NCI-H1436 (cell line): ENCODE data around the gene DRD2.

ENCODE experiments used
- DNase-seq: peaks from one replicate; lab custom pipeline; 2025; lab: John Stamatoyannopoulos, UW

DRD2 gene

DNA sequence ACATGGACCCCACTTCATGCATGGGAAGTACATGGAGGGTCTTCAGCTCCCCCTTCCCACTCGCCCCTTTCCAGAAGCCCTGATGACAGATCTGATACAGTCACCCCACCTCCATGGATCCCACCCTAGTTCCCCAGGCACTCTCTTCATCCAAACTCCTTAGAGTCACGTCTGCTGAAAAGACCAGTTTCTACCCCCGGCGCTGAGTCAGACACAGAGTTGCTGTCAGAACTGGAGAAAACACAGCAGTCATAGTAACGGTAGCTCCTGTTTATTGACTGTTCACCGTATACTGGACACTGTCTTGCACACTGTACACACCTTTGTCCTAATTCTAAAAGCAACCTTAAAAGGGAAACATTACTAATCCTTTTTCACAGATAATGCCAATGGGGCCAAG lies 29.1 kb downstream of the DRD2 start:
- DNase-seq: no peak

DNA sequence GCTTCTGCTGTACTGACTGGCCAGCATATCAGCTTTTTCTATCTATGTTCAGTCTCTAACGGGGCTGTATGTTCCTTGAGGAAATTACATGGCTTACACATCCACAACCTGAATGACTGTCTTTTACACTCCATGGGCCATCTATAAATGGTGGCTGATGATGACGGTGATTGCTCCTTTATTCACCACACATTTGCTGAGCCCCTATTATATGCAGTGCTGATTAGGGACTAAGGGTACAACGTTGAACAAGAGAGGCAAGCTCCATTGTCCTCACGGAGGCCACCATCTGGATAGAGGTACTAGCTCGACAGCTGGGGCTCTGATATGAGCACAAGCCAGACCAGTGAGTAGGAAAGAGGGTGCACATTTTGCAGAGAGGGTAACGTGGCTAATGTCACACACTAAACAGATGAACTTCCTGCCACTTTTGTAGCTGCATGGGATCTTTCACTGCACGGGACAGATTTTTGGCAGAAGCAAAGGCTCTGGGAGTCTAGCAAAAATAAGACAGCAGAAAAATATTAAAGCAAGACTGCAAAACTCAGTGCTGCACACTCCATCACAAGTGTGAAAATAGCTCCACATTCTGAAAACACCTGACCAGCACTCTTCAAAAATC lies 30.6 kb downstream of the DRD2 start:
- no peak for DNase-seq

DNA sequence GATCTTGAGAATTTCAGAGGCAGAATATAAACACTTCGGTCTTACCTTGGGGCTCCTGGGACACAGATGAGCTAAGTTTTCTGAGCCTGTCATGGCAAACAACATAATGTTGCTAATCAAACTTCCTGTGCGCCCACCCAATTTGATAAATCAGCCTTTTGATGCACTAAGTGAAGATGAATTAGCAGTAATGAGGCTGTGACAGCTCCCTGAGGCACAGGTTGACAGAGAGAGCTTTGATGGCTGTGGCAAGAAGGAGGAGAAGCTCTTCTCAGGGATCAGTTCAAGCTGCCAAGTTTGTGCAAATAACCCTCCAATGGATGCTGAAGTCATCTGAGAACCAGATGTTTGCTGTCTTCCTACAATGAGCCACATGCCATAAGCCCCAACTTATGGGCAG lies 34.4 kb downstream of the DRD2 start:
- DNase-seq: no peak

DNA sequence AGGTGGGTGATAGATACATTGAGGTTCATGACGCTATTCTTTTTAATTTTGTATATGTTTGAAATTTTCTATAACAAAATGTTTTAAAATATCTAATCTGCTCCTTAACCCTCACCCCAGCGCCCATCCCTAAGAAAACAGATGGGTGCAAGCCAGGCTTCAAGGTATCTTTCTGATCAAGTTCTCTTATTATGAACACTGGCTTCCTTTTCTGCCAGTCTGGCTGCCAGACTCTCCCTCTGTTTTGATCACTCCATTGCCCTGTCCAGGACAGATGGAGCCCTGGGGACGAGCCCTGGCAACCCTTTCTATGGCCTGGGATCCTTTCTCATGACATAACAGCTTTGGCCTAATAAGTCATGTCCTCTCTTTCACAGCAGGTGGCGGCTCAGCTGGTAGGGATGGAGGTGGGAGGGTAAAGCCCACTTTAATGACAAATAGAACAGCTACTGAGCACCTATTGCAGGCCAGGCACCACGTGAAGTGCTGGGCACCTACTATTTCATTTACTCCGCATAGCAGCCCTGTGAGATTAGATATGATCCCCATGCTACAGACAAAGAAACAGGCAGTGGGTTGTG lies 38.4 kb downstream of the DRD2 start:
- no peak for DNase-seq

DNA sequence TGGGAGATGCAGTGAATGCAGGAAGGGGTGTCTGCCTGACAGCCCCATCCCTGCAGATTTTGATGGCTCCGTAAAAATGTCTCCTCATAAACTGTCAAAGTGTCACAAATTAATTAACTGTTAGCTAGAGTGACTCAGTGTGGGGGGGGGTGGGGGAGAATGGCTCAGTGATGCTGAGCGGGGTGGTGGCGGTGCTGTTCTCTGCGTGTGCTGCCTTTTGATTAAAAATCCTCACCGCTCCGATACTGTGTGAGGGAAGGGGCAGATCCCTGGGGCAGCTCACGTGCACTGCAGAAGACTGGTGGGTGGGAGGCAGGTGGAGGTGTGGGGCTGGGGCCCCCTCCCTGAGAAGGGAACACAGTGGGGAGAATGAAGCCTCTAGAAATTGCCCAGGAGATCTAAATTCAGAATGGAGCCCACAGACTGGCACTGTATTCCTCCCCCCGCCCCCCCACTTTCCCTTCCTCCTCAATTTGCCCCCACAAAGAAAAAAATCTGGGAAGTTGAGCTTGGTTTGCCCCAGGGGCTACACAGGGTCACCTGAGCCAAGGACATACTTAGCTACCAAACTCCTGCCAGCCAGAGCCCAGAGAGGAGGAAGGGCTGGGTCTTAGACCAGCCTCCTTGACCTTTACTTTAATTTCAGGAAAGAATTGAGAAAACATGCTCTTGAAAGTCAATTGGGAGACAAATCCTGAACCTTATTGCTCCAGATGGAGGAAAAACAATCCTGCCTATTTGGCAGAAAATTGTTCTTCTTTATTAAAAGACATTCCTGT lies 39.8 kb downstream of the DRD2 start:
- no peak for DNase-seq

DNA sequence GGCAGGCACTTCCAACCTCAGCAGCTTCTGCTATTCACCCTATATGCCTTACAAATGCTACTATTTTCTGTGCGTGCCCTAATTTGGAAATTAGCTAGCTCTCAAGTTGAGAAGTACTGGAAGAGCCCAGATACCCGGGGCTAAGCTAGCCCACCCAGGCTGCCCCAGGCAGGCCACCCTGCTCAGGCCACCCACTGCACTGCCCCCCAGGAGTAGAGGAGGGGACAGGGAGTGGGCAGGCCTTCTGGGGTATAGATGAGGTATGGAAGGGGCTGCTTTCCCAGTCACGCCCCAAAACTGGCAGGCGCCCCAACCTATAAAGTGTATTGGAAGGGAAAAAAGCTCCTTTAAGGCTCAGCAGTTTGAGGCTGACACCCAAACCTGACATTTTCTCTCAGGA lies 43.5 kb downstream of the DRD2 start:
- DNase-seq: no peak

DNA sequence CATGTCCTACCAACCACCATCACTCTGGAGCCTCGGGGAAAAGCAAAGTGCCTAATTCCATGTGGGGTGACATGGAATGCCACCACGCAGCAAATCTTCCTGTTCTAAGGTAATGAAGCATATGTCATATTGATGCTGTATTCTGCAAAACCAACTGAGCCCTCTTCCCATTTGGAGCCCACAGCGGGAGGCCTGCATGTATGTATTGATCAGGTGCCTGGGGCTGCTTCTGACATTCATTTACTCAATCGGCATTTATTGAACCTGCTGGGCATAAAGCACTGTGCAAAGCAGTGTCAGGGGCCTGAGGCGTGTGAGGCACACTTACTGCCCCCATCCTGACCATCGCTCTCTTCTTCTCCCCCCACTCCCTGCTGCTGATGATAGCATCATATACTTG lies 48.5 kb downstream of the DRD2 start:
- DNase-seq: no peak

DNA sequence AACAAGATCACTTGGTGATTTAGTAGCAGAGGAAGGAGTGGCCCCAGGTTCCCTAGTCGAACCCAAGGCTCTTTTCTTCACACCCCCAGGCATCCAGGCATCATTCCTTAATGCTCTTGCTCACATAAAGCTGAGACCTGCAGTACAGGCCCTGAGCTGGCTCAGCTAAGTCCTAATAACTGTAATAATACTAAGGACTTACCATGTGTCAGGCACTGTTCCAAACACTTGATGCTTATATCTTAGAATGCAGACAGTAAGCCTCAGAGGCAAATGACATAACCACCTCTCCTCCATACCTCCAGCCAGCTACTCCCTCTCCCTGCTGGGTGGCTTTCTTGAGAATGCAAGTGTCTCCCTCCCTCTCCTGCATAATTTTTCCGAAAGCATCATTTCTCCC lies 54.4 kb downstream of the DRD2 start:
- DNase-seq: no peak

DNA sequence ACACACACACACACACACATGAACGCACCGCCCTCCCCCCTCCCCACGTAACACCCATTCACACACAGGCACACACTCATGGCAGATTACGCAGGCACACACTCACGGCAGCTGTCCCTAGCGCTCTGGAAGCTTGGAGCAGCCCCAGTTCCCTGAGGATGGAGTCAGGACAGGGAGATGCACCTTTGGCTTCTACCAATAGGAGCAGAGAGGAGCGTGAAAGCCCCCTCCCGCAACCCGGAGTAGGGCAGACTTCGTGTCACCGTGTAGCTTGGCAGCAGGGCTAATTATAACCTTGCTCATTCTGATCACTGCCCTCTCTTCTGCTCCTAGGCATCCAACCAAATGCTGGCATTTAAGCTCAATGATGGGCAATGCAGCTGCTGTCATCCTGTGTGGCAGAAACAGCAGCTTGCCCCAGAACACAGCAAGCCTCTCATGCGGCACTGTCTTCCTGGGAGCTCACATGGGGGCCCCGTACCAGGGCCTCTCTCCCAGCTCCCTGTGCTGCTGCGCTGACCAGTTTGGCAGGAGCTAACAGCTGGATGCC lies 55.7 kb downstream of the DRD2 start:
- DNase-seq: peak; percentile 22

DNA sequence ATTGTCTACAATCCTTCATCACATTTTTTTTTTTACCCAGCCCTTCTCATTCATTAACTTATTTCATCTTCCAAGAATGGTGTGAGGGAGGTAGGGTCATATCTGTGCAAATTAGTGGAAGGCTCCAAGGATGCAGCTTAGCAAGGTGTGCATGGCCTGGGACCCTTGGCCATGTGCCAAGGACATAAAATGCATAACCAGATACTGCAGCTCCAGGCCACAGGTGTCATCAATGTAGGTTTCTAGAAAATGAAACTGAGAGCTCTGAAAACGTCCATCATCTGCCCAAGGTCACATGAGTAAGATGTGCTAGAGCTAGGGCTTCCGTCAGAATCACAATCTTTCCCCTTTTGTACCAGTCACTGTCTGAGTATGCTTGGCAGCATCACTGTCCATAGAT lies 57.8 kb downstream of the DRD2 start:
- DNase-seq: no peak

DNA sequence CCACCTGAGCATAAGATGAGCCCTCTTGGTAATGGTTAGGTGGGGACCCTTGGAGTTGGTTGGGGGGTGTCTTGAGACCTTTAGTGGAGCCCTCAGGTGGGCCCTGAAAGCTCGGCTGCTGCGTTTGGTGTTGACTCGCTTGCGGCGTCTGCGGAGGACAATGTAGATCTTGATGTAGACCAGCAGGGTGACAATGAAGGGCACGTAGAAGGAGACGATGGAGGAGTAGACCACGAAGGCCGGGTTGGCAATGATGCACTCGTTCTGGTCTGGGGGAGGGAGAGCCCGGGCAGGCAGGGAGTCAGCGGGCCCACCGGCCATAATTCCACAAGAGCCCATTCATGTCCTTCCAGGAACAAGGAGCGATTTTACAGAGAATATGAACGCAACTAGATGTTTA lies 59.9 kb downstream of the DRD2 start:
- DNase-seq: no peak

DNA sequence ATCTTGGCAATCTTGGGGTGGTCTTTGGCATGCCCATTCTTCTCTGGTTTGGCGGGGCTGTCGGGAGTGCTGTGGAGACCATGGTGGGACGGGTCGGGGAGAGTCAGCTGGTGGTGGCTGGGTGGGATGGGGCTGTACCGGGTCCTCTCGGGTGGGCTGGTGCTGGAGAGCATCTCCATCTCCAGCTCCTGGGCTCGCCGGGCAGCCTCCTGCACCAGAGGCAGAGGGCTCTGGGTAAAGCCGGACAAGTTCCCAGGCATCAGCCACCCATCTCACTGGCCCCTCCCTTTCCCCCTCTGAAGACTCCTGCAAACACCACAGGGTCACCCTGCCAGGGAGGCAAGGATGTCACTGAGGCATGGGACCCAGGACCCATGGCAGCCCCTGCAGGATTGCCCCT lies 62.5 kb downstream of the DRD2 start:
- DNase-seq: no peak

DNA sequence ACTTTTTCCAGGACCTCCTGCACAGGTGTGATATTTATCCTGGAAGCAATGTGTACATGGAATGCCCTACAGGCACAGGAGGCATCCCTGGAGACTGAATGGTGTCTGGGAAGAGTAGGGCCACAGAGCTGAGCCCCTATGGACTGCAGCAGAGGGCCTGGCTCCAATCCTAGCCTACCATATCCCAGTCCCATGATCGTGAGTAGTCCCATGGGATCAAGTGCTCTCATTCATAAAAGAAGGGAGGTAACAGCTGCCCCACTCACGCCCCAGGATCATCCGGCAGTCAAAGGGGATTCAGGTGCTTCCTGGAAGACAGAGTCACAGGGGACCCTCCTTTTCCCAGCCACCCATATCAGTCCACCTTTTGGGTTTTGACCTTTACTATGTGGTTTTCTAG lies 63.7 kb downstream of the DRD2 start:
- no peak for DNase-seq

DNA sequence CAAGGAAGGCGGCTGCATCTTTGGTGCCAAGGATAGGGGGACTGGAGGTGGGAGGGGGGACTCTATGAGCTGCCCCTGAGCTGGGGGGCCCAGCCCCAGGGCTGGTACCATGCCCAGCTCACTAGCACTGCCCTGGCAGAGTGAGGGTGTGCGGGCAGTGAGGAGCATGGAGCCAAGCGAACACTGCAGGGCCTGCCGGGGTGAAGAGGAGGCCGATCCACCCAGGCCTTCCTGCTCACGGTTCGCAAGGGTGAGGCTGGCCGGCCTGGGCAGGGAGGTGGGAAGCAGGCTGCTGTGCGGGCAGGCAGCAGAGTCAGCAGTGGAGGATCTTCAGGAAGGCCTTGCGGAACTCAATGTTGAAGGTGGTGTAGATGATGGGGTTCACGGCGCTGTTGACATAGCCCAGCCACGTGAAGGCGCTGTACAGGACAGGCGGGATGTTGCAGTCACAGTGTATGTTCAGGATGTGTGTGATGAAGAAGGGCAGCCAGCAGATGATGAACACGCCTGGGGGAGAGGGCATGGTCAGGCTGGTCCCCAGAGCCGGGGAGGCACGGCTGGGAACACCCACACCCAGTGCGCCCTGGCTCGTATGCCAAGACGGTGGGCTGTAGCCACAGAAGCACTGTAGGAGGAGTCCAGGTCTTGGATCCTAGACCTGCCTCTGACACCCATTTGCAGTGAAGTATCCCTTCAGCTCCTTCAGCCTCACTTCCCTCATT lies 64.6 kb downstream of the DRD2 start:
- DNase-seq: no peak

DNA sequence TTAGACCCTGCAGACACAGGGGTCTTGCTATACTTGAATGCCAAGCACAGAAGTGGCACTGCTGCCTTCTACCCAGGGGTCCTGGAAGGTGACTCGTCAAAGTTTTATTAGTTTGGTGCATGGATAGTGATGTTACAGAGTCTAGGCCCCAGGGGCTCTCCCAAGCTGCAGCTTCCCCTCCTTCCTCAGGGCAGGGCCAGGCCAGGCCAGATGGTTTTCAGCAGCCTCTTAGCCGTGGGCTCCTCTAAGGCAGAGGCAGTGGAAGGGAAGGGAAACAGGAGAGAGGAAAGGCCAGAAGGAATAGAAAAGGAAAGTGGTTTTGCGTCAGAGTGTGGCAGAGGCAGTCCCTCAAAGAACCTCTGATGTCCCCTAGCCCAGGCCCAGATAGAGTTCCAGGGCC lies 65.7 kb downstream of the DRD2 start:
- no peak for DNase-seq

DNA sequence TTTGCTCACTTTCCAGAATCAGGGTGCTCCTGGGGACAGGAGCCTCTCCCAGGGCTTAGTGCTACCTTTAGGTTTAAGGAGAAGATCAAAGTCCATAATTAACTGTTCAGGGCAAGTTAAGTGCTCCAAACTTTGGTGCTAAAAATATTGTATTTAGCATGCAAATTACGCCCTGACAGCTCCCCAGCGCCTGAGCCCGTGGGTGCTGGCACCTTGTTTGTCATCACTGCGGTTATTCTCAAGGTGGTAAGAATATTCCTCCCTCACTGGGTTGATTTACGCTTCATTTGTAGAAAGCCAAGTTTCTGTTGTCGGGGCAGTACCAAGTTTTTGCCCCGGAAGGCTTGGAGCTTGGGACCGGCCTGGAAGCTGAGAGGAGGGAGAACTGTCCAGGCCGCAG lies 66.3 kb downstream of the DRD2 start:
- no peak for DNase-seq

DNA sequence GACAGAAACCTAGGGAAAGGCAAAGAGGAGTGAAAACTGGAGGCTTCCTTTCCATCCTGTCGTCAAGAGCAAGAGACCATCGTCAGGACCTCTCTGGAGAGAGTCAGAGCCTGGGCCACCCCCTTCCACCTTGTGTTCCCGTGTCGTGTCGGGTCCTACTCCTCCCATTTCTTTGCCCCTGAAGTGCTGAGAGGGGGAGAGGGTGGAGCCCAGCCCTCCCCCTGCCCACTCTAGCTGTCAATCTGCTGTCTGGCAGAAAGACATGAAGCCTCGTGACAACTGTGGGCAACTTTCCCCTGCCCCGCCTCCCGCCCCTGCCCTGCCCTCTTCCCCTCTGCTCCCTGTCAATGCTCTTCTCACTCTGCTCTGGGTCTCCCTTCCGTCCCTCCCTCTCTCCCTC lies 67.0 kb downstream of the DRD2 start:
- DNase-seq: no peak

DNA sequence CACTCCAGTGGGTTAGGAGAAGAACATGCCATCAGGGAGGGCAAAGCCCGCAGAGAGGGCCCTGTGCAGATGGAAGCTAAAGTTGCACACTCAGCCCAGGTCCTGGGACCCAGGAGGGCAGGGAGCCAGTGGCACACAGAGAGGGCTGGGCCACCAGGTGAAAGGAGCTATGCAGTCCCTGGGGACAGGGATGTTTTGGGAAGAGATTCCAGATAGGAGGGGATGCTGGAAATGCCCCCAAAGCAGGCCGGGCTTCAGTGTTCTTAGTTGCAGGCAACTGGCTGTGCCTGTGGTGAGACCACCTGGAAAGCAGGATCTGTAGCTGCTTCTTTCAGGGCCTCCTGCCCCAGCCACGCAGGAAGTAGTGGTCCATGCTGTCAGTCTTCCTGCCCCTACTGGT lies 68.0 kb downstream of the DRD2 start:
- DNase-seq: no peak

DNA sequence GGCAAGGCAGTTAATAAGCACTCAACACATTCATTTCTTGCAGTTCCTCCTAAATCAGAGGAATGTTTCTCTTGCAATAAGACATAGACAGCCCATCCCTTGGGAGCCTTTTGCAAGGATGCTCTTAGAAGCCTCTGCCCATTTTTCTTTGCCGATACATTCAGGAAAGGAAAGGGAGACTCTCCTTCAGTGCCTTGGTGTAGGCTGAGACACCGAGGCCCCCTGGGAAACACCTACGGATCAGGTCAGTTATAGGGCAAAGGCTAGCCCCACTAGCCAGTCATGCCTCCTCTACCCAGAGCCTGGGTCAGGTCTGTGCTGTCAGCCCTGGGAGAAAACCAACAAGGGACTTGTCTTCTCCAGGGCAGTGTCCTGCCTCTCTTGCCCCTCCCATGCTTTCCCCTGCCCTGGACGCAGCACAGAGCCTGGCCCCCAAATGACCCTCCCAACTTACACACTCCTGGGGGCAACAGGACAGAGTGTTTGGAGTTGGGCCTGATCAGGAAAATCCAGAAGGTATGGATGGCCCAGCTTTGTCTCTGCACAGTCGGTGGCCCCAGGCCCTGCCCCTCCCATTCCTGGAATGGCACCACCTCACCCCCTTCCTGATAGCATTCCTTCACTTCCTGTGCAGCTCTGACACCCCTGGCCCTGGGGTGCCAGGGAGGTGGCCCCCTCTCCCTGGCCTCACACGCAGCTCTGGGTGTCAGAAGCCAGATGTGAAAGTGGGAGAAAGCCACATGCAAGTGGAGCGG lies 69.3 kb downstream of the DRD2 start:
- no peak for DNase-seq

DNA sequence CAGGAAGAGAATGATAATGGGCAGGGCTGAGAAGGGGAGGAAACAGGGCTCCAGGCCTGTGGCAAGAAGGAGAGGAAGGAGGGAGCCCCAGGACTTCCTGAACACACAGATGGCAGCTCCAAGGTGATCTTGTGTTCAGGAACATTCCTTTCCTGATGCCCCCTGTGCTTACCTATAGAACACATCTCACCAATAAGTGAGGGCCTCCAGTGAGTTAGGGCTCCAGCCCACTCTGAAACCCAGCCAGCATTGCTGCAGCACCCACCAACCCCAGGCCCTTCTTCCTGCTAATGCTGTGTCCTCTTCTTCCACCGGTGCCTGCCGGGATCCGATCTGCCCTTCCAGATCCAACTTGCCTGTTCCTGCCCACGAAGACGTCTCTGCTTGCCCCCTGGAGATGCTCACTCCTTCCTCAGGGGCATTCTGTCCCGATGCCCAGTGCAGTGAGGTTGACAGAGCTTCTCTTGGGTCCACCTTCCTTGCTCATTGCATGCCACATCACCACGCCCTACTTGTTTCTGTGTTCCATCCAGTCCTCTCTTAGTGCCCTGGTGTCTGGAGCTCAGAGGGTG lies 70.3 kb downstream of the DRD2 start:
- DNase-seq: no peak

DNA sequence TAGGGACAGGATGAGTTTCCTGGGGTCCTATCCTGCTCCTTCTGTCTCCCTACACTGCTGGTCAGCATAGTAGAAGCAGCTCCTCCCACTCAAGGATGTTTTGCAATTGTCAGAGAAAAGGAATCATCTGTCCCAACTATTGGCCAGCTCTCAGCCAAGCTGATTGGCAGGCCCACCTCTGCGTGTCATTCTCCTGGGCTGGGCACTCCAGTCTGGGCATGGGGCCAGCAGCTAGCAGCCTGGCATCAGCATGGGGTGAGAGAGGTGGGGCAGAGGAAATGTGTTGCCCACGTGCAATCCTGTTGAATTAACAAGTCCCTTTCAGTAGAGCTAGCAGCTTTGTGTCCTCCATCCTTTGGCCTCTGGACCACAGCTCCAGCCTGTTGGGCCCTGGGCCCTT lies 73.5 kb downstream of the DRD2 start:
- peak; percentile 82 for DNase-seq
